K562 (cell line): Measurements from ENCODE around the gene PLD6. TPM values are rescaled to one million over a fixed set of nuclear protein-coding genes. Genes with fewer than 3 reads are reported as not detected.

Experiments
- CBFA2T3 ChIP-seq: fragments of 450-650 bp; IDR thresholded peaks from 2 replicates; pipeline ENCODE4 v1.6.1; 2017
- DPF2 ChIP-seq: fragments of 450-650 bp; IDR thresholded peaks from 2 replicates; pipeline ENCODE4 v1.6.1; 2016
- FOS ChIP-seq: IDR thresholded peaks from 3 replicates; pipeline ENCODE4 v1.6.1; 2011; ENCODE audit not compliant: insufficient read length; ENCODE audit errors: extremely low read depth
- GABPB1 ChIP-seq: sonication (generic); formaldehyde crosslinking; IDR thresholded peaks from 2 replicates; pipeline ENCODE4 v1.8.0; 2022; ENCODE audit warnings: mild to moderate bottlenecking, missing genetic modification reagents
- NEUROD1 ChIP-seq: fragments of 150-350 bp; IDR thresholded peaks from 2 replicates; pipeline ENCODE4 v1.6.1; 2014; ENCODE audit warnings: borderline replicate concordance, low read length, low read depth; ENCODE audit not compliant: partially characterized antibody
- RBM34 ChIP-seq: fragments of 200-400 bp; formaldehyde crosslinking; IDR thresholded peaks from 2 replicates; pipeline ENCODE4 v1.6.1; 2018; ENCODE audit warnings: low read length, borderline replicate concordance; ENCODE audit not compliant: insufficient read depth
- SETDB1 ChIP-seq: IDR thresholded peaks from one replicate; pipeline ENCODE4 v1.6.1; 2012; ENCODE audit warnings: low read length, control low read depth, inconsistent platforms
- SMARCE1 ChIP-seq: fragments of 450-650 bp; IDR thresholded peaks from 2 replicates; pipeline ENCODE4 v1.7.1; 2016; ENCODE audit warnings: mild to moderate bottlenecking
- STAT5B ChIP-seq: fragments of 250-450 bp; sonication (Bioruptor Pico); IDR thresholded peaks from 2 replicates; pipeline ENCODE4 v1.8.0; 2021; ENCODE audit warnings: mild to moderate bottlenecking, inconsistent platforms
- TOE1 ChIP-seq, 2 experiments: fragments of 450-650 bp in 1 of 2; sonication (generic) in 1 of 2; formaldehyde crosslinking in 1 of 2; IDR thresholded peaks; 2 replicates each; pipeline versions ENCODE4 v1.7.1 to v1.8.0; 2016 to 2022; ENCODE audit warnings: borderline replicate concordance in 2 of 2, mild to moderate bottlenecking in 2 of 2, antibody characterized with exemption in 1 of 2, inconsistent platforms in 1 of 2, low read depth in 1 of 2, missing genetic modification reagents in 1 of 2, moderate library complexity in 1 of 2
- ZFX ChIP-seq: sonication (generic); formaldehyde crosslinking; IDR thresholded peaks from 2 replicates; pipeline ENCODE4 v1.8.0; 2022; ENCODE audit warnings: mild to moderate bottlenecking, missing genetic modification reagents, moderate library complexity
- ZNF764 ChIP-seq: fragments of 250-450 bp; sonication (Bioruptor Pico); IDR thresholded peaks from 2 replicates; pipeline ENCODE4 v1.4.0; 2020; ENCODE audit warnings: low read depth, mild to moderate bottlenecking, moderate library complexity
- polyA plus RNA-seq, 8 experiments: library from polyadenylated mRNA; depleted of rRNA in 4 of 8; stranded (reverse) in 5 of 8; unstranded in 3 of 8; fragments of >200 nt; fragmentation: Nextera tagmentation in 2 of 8; fragmentation: Illumina TruSeq in 1 of 8; extraction: Ambion mirVana in 2 of 8; extraction: Trizol in 1 of 8; gene quantifications; 2 replicates each; pipeline versions ENCODE4 v1.2.1 to v1.2.3, GENCODE V29; 2011 to 2014; ENCODE audit warnings: inconsistent platforms in 1 of 8, missing spikeins in 1 of 8
- total RNA-seq, 7 experiments: library from RNA; depleted of rRNA in 6 of 7; stranded (reverse); fragments of >200 nt in 6 of 7; fragmentation: Illumina TruSeq in 2 of 7; extraction: Trizol in 2 of 7; gene quantifications; 2 replicates each; pipeline versions ENCODE4 v1.2.1 to v1.2.3, GENCODE V29; 2011 to 2021; ENCODE audit warnings: low replicate concordance in 1 of 7
- TF ChIP-seq, protein P1 (sequence below): fragments of 450-650 bp; IDR thresholded peaks from 2 replicates; pipeline ENCODE4 v1.6.1; 2016; ENCODE audit warnings: mild to moderate bottlenecking, moderate library complexity
- TF ChIP-seq, protein P2 (sequence below): IDR thresholded peaks from 2 replicates; pipeline ENCODE4 v1.6.1; 2011; ENCODE audit warnings: borderline replicate concordance, low read depth, mild to moderate bottlenecking, moderate library complexity, low read length; ENCODE audit not compliant: insufficient read depth, poor library complexity, severe bottlenecking

The PLD6 gene
- total and polyA plus RNA-seq, 9 of the 15 experiments (the other 6 are each of a cell fraction or from before 2014, with no cell fraction given), result 3.6 to 15.6 (median 10.0) TPM

DNA sequence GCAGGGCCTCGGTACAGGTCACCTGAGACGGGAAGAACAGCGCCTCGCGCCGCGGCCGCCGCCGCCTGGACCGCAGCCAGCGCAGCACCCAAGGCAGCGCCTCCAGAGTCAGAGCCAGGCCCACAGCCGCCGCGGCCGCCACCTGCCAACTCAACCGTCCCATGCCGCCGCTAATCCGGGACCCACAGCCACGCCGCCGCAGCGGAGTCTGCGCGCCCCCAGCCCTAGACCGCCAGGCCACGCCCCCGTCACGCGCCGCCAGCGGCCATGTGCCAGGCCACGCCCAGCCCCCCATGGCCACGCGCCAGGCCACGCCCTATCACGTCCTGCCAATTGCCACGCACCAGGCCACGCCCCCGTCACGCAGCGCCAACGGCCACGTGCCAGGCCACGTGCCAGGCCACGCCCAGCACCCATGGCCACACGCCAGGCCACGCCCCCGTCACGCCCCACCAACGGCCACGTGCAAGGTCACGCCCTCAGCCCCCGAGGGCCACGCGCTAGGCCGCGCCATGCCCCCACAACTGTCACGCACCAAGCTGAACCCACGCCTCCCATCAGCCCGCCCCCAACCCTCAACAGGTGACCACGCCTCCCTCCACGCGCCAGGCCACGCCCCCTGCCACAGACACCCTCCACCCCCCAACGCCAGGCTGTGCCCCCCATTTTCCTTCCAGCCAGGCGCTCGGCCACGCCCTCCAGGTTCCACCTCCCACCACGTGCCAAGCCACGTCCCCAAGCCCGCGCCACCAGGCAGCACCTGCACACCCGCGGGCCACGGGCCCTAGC is at the start of gene PLD6 (continued):
- TF ChIP-seq, protein P1, sequence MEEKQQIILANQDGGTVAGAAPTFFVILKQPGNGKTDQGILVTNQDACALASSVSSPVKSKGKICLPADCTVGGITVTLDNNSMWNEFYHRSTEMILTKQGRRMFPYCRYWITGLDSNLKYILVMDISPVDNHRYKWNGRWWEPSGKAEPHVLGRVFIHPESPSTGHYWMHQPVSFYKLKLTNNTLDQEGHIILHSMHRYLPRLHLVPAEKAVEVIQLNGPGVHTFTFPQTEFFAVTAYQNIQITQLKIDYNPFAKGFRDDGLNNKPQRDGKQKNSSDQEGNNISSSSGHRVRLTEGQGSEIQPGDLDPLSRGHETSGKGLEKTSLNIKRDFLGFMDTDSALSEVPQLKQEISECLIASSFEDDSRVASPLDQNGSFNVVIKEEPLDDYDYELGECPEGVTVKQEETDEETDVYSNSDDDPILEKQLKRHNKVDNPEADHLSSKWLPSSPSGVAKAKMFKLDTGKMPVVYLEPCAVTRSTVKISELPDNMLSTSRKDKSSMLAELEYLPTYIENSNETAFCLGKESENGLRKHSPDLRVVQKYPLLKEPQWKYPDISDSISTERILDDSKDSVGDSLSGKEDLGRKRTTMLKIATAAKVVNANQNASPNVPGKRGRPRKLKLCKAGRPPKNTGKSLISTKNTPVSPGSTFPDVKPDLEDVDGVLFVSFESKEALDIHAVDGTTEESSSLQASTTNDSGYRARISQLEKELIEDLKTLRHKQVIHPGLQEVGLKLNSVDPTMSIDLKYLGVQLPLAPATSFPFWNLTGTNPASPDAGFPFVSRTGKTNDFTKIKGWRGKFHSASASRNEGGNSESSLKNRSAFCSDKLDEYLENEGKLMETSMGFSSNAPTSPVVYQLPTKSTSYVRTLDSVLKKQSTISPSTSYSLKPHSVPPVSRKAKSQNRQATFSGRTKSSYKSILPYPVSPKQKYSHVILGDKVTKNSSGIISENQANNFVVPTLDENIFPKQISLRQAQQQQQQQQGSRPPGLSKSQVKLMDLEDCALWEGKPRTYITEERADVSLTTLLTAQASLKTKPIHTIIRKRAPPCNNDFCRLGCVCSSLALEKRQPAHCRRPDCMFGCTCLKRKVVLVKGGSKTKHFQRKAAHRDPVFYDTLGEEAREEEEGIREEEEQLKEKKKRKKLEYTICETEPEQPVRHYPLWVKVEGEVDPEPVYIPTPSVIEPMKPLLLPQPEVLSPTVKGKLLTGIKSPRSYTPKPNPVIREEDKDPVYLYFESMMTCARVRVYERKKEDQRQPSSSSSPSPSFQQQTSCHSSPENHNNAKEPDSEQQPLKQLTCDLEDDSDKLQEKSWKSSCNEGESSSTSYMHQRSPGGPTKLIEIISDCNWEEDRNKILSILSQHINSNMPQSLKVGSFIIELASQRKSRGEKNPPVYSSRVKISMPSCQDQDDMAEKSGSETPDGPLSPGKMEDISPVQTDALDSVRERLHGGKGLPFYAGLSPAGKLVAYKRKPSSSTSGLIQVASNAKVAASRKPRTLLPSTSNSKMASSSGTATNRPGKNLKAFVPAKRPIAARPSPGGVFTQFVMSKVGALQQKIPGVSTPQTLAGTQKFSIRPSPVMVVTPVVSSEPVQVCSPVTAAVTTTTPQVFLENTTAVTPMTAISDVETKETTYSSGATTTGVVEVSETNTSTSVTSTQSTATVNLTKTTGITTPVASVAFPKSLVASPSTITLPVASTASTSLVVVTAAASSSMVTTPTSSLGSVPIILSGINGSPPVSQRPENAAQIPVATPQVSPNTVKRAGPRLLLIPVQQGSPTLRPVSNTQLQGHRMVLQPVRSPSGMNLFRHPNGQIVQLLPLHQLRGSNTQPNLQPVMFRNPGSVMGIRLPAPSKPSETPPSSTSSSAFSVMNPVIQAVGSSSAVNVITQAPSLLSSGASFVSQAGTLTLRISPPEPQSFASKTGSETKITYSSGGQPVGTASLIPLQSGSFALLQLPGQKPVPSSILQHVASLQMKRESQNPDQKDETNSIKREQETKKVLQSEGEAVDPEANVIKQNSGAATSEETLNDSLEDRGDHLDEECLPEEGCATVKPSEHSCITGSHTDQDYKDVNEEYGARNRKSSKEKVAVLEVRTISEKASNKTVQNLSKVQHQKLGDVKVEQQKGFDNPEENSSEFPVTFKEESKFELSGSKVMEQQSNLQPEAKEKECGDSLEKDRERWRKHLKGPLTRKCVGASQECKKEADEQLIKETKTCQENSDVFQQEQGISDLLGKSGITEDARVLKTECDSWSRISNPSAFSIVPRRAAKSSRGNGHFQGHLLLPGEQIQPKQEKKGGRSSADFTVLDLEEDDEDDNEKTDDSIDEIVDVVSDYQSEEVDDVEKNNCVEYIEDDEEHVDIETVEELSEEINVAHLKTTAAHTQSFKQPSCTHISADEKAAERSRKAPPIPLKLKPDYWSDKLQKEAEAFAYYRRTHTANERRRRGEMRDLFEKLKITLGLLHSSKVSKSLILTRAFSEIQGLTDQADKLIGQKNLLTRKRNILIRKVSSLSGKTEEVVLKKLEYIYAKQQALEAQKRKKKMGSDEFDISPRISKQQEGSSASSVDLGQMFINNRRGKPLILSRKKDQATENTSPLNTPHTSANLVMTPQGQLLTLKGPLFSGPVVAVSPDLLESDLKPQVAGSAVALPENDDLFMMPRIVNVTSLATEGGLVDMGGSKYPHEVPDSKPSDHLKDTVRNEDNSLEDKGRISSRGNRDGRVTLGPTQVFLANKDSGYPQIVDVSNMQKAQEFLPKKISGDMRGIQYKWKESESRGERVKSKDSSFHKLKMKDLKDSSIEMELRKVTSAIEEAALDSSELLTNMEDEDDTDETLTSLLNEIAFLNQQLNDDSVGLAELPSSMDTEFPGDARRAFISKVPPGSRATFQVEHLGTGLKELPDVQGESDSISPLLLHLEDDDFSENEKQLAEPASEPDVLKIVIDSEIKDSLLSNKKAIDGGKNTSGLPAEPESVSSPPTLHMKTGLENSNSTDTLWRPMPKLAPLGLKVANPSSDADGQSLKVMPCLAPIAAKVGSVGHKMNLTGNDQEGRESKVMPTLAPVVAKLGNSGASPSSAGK, result peak; percentile 91
- TF ChIP-seq NEUROD1, result peak; percentile 18
- peak; percentile 62 for TF ChIP-seq ZFX
- peak; percentile 7 for TF ChIP-seq FOS
- no peak for TF ChIP-seq ZNF764 (CRISPR knock-in tag)
- peak; percentile 71; the same call in 1 of the 2 replicates for TF ChIP-seq TOE1 (IDR thresholded peaks at IDR 0.05; ENCODE audit: borderline replicate concordance)
- TF ChIP-seq TOE1 (CRISPR knock-in tag; IDR thresholded peaks at IDR 0.05; ENCODE audit: borderline replicate concordance, low read depth), result 0 out of 2 replicates have a peak, but pooled peaks have one; percentile 15
- TF ChIP-seq RBM34, result no peak
- peak; percentile 17; the same call in 1 of the 2 replicates for TF ChIP-seq CBFA2T3
- no peak for TF ChIP-seq STAT5B (CRISPR knock-in tag)
- no peak for TF ChIP-seq SMARCE1
- peak; percentile 68; the same call in 1 of the 2 replicates for TF ChIP-seq GABPB1
- TF ChIP-seq DPF2, result no peak
- TF ChIP-seq, protein P2, sequence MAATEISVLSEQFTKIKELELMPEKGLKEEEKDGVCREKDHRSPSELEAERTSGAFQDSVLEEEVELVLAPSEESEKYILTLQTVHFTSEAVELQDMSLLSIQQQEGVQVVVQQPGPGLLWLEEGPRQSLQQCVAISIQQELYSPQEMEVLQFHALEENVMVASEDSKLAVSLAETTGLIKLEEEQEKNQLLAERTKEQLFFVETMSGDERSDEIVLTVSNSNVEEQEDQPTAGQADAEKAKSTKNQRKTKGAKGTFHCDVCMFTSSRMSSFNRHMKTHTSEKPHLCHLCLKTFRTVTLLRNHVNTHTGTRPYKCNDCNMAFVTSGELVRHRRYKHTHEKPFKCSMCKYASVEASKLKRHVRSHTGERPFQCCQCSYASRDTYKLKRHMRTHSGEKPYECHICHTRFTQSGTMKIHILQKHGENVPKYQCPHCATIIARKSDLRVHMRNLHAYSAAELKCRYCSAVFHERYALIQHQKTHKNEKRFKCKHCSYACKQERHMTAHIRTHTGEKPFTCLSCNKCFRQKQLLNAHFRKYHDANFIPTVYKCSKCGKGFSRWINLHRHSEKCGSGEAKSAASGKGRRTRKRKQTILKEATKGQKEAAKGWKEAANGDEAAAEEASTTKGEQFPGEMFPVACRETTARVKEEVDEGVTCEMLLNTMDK, result no peak
- no peak for TF ChIP-seq SETDB1
